MM.1S (cell line): ENCODE results near the gene XRN1.

Source experiments
- EZH2phosphoT487 ChIP-seq: fragments of 300-600 bp; sonication (generic); IDR thresholded peaks from 2 replicates; pipeline ENCODE4 v1.6.1; 2018; ENCODE audit warnings: antibody characterized with exemption, low read length
- TF ChIP-seq, protein P1 (sequence below): fragments of 300-600 bp; sonication (generic); IDR thresholded peaks from 2 replicates; pipeline ENCODE4 v1.5.1; 2016; ENCODE audit warnings: antibody characterized with exemption, low read length, mixed read lengths

DNA sequence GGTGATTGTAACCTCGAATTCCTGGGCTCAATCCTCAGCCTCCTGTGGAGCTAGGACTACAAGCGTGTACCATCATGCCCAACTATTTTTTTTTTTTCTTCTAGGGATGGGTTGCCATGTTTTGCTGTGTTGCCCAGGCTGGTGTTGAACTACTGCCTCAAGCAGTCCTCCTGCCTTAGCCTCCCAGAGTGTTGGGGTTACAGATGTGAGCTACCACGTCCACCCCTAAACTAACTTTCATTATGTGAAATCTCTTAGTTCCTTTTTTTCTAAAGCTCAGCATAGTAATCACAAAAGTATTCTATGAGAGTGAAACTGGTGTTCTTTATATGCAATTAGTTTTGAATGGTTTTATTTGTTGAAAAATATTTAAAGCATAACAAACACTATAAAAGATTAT is 92.1 kb downstream of the XRN1 start:
- TF ChIP-seq, protein P1, sequence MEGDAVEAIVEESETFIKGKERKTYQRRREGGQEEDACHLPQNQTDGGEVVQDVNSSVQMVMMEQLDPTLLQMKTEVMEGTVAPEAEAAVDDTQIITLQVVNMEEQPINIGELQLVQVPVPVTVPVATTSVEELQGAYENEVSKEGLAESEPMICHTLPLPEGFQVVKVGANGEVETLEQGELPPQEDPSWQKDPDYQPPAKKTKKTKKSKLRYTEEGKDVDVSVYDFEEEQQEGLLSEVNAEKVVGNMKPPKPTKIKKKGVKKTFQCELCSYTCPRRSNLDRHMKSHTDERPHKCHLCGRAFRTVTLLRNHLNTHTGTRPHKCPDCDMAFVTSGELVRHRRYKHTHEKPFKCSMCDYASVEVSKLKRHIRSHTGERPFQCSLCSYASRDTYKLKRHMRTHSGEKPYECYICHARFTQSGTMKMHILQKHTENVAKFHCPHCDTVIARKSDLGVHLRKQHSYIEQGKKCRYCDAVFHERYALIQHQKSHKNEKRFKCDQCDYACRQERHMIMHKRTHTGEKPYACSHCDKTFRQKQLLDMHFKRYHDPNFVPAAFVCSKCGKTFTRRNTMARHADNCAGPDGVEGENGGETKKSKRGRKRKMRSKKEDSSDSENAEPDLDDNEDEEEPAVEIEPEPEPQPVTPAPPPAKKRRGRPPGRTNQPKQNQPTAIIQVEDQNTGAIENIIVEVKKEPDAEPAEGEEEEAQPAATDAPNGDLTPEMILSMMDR, result no peak
- TF ChIP-seq EZH2phosphoT487, result no peak
